Measurements from ENCODE around the gene HLA-DRA.

- TF ChIP-seq CTCF (IDR thresholded peaks at IDR 0.05; ENCODE audit: low read depth, low read length) (no peak), EZH2phosphoT487 (IDR thresholded peaks at IDR 0.05; ENCODE audit: low read depth) (no peak)
Measured at GRCh38 chr6:32449088-32449736, 9.5 kb downstream of the HLA-DRA start.

Measured in OCI-LY3 (cell line).